ENCODE results near the gene REPIN1.

The REPIN1 gene

GRCh38 chr7:150360363-150361058 is 8.1 kb upstream of the REPIN1 start:
- no peak for DNase-seq (ENCODE audit: low read depth)

DNA sequence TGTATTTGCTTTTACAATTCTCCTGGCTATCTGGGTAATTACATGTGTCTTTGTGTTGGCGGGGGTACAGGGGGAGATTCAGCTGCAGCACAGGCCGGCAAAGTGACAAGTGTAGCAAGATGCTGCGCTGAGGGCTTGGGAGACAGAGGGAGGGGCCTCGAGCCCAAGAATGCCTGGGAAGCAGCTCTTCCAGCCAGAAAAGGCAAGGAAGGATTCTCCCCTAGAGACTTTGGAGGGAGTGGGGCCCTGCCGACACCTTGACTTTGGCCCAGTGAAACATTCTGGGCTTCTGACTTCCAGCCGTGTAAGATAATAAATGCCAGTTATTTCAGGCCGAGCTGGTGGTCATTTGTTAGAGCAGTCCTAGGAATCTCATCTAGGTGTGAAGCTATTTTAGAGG is 7.2 kb upstream of the REPIN1 start:
- DNase-seq (ENCODE audit: low read depth) = no peak

DNA sequence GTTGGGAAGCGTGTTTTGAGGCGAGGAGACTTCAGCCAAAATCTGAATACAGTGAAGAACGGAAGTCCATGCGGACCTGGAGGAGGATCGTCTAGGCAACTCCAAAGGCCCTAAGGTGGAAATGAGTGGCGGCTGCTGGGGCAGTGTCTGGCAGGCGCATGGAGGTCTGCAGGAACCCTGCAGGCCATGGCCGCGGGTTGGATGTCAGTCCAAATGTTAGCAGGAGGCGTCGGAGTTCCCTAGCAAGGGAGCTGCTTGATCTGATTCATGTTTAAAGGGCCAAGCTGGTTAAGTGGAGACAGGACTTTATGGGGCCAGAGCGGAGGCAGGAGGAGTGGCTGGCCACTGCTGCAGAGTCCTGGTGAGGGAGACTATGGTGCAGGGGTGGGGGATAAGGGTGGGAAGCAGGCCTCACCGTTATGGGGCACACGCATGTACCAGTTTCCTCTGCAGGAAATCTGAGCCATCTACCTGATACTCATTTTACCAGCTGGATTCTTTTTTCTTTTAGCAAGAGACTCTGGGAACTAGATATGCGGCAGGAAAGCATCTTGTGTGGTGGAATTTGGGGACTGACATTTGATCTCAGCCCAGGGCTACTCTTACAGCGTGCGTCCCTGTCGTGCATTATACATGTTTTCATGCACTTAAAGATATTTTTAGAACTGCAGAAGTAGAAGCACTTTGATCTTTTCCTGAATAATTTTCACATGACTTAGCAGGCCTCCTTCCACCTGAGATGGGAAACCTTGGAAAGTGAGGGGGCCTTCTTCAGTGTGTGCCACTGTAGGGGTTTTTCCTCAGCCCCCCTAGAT is 6.6 kb upstream of the REPIN1 start:
- DNase-seq (ENCODE audit: low read depth) = no peak

- no peak for DNase-seq (ENCODE audit: low read depth)
These were observed 5.3 kb upstream of the REPIN1 start for GRCh38 chr7:150363370-150363769.

DNA sequence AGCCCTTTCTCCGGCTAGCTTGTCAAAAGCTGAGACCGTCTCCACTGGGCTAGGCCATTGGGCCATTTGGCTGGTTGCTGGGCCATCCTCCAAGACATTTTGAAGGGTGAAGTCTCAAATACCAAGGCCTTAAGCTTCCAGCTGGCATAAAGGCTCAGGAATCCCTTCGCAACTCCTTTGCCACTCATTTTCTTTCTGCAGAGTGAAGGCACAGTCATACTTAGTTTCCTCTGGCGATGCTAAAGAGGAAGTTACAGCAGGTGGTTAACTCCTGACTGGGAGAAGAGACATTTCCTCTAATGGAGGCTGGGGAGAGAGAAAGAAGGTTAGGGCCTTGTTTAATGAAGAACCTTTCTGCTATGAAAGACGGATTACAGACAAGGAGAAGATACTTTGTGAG is 4.8 kb upstream of the REPIN1 start:
- no peak for DNase-seq (ENCODE audit: low read depth)

- DNase-seq (ENCODE audit: low read depth) = no peak
These were observed 3.4 kb upstream of the REPIN1 start for GRCh38 chr7:150365194-150365593.

DNA sequence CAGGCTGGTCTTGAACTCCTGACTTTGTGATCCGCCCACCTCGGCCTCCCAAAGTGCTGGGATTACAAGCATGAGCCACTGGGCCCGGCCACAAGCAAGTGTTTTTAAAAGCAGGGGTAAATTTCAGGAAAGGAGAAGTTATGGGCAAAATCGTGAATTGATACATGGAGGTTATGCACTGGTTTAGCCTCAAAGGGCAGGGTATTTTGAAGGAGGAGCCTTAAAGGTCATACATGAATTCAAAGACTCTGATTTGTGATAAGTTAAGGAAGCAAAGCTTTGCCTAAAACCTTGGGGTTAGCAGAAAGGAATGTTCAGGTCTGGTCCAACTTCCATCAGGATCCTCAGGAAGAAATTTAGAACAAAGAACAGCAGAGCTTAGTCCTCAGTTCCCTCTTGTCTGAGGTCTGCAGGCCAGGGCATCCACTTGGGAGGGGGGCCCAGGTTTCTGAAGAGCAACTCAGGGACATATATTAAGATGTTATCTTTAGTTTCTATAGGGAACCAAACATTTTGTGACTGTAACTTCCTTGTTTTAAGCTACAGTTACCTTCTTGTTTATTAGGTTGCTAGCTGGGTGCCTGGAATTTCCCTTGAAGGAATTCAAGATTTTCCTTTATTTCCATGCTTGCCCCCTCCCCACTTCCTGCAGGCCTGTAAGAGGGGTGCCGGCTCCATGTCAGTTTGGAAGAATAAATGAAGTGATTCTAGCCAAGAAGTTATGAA is 2.8 kb upstream of the REPIN1 start:
- no peak for DNase-seq (ENCODE audit: low read depth)

- no peak for DNase-seq (ENCODE audit: low read depth)
These were observed 936 bp upstream of the REPIN1 start for GRCh38 chr7:150367677-150368095.

GRCh38 chr7:150368884-150369747 is 494 bp downstream of the REPIN1 start:
- peak; percentile 43 for DNase-seq (ENCODE audit: low read depth)

- no peak for DNase-seq (ENCODE audit: low read depth)
These were observed 1.3 kb downstream of the REPIN1 start for GRCh38 chr7:150369748-150370501.

DNA sequence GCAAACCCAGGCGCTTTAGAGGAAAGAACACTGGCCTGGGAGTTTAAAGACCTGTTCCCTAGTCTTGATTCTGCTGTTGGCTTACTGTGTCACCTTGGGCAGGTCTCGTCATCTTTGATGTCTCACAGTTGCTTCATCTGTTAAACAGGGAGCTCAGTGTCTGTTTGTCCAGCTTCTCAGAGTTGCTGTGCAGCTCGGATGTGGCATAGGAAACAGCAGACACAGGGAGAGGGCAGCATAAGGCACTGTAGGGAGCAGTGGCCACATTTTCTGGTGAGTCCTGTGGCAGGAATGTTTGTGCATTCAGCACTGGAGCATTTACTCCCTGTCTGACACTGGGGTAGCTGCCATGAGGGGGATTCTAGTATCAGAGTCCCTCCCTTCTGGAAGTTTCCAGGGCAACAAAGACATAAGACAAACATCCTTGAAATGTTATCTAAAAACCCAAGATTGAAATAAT is 2.0 kb downstream of the REPIN1 start:
- no peak for DNase-seq (ENCODE audit: low read depth)

DNA sequence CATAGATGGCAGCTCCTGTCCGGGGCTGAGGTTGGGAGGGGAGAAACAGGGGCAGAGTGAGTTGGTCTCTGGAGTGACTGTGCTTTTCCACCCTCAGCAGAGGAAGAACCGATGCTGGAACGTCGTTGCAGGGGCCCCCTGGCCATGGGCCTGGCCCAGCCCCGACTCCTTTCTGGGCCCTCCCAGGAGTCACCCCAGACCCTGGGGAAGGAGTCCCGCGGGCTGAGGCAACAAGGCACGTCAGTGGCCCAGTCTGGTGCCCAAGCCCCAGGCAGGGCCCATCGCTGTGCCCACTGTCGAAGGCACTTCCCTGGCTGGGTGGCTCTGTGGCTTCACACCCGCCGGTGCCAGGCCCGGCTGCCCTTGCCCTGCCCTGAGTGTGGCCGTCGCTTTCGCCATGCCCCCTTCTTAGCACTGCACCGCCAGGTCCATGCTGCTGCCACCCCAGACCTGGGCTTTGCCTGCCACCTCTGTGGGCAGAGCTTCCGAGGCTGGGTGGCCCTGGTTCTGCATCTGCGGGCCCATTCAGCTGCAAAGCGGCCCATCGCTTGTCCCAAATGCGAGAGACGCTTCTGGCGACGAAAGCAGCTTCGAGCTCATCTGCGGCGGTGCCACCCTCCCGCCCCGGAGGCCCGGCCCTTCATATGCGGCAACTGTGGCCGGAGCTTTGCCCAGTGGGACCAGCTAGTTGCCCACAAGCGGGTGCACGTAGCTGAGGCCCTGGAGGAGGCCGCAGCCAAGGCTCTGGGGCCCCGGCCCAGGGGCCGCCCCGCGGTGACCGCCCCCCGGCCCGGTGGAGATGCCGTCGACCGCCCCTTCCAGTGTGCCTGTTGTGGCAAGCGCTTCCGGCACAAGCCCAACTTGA is 2.7 kb downstream of the REPIN1 start:
- no peak for DNase-seq (ENCODE audit: low read depth)

DNA sequence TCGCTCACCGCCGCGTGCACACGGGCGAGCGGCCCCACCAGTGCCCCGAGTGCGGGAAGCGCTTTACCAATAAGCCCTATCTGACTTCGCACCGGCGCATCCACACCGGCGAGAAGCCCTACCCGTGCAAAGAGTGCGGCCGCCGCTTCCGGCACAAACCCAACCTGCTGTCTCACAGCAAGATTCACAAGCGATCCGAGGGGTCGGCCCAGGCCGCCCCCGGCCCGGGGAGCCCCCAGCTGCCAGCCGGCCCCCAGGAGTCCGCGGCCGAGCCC is 3.3 kb downstream of the REPIN1 start:
- DNase-seq (ENCODE audit: low read depth) = no peak

- no peak for DNase-seq (ENCODE audit: low read depth)
These were observed 3.8 kb downstream of the REPIN1 start for GRCh38 chr7:150372271-150373048.

- no peak for DNase-seq (ENCODE audit: low read depth)
These were observed 4.6 kb downstream of the REPIN1 start for GRCh38 chr7:150373049-150373801.

DNA sequence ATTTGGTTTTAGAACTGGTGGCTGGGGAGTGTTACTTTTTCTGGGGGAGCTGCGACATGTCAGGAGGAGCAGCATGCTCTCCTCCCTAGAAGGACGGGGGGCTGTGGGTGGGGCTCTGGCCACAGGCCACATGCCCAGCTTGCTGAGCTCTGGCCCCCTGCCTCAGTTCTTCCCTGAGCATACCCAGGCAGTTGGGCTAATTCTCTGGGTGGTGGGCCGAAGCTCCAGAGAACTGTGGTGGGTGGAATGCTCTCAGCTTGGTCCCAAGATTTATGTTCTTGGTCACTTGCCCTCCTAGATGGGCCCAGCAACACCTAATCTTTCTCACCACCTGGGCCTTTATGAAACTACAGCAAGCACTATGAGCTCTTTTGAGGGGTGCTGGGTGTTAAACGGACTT is 5.4 kb downstream of the REPIN1 start:
- DNase-seq (ENCODE audit: low read depth) = no peak

- DNase-seq (ENCODE audit: low read depth) = no peak
These were observed 5.8 kb downstream of the REPIN1 start for GRCh38 chr7:150374472-150374871.

DNA sequence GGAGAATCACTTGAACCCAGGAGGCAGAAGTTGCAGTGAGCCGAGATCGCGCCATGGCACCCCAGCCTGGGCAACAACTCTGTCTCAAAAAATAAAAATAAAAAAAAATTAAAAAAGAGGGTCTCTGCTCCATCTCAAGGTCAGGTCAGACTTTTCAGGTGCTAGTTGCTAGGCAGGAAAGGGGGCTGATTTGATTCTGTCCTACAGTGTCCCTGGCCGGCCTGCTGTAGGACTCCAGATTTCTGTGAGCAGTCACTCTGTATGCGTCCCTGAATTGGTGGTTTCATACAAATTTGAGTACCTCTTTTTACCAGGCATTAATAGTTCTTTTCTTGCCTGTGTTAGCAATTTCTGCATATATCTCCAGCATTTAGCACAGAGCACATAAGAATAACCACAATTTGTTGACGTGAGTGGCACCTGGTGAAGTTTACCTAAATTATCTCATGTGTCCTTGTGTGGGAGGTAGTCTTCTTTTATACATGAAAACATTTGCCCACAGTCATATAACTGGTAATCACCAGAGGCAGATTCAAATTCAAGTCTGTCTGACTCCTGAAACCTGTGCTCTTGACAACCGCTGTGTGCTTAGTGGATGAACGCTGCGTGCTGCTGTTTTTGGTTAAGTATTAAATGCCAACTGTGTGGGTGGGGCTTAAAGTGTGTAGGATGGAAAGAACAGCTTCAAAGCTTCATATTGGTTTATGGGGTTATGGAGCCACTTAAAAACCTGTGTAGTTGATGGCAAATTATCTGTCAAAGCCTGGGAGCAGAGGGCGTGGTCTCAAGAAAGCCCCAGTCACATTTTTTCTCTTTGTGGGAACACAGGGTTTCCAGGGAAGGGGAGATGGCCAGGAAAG is 7.3 kb downstream of the REPIN1 start:
- no peak for DNase-seq (ENCODE audit: low read depth)

All from GM04504 (cell line).